Transverse colon (tissue), 4 donors: ENCODE results near the gene FLNA.

Experiments
- EP300 ChIP-seq: sonication (generic); formaldehyde crosslinking; IDR thresholded peaks from one replicate; pipeline ENCODE4 v1.6.1; 2017; ENCODE audit warnings: antibody characterized with exemption, low read depth
- POLR2A ChIP-seq: fragments of 450-650 bp; IDR thresholded peaks from one replicate; pipeline ENCODE4 v1.6.1; 2016; ENCODE audit warnings: antibody characterized with exemption, mild to moderate bottlenecking, moderate library complexity
- POLR2AphosphoS5 ChIP-seq, 3 donors: sonication (generic); formaldehyde crosslinking; IDR thresholded peaks; one replicate each; pipeline ENCODE4 v1.6.1; 2016; ENCODE audit warnings: antibody characterized with exemption in 3 of 3
- TF ChIP-seq, protein P1 (sequence below), 5 experiments: fragments of 200-600 bp in 3 of 5; fragments of 450-650 bp in 2 of 5; sonication (generic) in 3 of 5; IDR thresholded peaks; 1 replicate in 2 of 5; 2 replicates in 3 of 5; pipeline ENCODE4 v1.5.1; 2016 to 2017; ENCODE audit warnings: antibody characterized with exemption in 5 of 5, inconsistent platforms in 3 of 5, mild to moderate bottlenecking in 2 of 5, moderate library complexity in 1 of 5

DNA sequence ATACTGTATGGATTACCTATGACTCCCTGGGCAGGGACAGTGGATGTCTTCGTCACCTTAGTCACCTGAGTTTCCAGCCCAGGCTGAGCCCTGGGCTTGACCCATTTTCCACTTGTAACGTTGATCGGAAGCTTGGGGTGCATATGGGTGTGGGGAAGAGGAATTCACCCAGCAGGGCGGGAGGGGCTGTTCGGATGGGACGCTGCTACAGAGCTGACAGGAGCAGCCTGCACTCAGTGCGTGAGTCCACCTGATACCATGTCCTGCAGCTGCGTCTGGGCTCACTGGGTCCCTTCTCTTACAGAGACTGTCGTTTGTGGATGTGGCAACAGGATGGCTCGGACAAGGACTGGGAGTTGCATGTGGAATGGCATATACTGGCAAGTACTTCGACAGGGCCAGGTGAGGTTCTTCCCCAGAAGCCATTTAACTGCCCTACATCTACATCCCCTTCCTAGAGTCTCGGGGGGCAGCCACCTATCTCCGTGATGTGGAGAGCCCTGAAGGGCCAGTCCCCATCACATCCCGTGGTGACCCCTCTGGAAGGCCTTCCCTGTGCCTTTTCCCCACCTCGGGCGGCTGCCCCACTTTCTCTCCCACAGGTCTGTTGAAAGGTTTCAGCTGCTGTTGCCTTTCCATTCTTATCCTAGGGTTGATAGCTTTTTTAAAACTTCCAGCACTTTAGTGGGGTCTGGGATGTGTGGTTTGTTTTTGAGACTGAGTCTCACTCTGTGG is 65.2 kb downstream of the FLNA start:
- no peak for TF ChIP-seq EP300
- TF ChIP-seq, protein P1, sequence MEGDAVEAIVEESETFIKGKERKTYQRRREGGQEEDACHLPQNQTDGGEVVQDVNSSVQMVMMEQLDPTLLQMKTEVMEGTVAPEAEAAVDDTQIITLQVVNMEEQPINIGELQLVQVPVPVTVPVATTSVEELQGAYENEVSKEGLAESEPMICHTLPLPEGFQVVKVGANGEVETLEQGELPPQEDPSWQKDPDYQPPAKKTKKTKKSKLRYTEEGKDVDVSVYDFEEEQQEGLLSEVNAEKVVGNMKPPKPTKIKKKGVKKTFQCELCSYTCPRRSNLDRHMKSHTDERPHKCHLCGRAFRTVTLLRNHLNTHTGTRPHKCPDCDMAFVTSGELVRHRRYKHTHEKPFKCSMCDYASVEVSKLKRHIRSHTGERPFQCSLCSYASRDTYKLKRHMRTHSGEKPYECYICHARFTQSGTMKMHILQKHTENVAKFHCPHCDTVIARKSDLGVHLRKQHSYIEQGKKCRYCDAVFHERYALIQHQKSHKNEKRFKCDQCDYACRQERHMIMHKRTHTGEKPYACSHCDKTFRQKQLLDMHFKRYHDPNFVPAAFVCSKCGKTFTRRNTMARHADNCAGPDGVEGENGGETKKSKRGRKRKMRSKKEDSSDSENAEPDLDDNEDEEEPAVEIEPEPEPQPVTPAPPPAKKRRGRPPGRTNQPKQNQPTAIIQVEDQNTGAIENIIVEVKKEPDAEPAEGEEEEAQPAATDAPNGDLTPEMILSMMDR (IDR thresholded peaks at IDR 0.05), result no peak
- TF ChIP-seq POLR2A, result no peak
- no peak for TF ChIP-seq POLR2AphosphoS5 (IDR thresholded peaks at IDR 0.05)
